ENCODE data around the gene LGI4.

DNA sequence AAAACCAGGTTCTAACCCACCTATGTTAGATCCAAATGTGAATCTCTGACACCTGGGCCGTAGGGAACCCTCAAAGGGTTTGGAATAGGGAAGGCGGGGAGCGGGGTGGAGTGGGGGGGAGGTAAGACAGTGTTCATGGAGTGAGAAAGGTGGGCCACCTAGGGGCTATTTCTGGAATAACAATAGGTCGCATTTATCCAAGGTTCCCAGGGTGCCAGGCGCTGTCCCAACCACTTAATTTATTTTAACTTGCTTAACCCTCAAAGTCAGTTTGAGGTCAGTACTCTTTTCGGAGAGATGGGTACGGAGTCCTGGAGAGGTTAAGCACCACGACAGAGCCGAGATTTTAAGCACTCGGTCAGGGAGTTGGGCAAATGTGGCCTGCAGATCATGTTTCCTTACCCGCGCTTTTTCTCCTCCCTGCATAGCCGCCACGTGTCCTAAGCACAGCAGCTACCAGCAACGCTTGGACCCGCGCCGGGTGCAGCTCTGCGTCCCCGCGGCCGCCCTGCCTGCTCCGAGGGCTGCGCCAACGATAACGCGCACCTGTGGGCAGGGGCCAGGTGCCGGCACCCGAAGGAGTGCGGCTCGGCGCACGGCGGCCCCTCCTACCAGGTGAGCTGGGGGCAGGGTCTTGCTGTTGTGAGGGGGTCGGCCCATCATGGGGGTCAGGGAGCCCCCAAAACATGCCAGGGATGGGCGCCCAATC is 44.2 kb downstream of the LGI4 start:
- TF ChIP-seq, protein P1, sequence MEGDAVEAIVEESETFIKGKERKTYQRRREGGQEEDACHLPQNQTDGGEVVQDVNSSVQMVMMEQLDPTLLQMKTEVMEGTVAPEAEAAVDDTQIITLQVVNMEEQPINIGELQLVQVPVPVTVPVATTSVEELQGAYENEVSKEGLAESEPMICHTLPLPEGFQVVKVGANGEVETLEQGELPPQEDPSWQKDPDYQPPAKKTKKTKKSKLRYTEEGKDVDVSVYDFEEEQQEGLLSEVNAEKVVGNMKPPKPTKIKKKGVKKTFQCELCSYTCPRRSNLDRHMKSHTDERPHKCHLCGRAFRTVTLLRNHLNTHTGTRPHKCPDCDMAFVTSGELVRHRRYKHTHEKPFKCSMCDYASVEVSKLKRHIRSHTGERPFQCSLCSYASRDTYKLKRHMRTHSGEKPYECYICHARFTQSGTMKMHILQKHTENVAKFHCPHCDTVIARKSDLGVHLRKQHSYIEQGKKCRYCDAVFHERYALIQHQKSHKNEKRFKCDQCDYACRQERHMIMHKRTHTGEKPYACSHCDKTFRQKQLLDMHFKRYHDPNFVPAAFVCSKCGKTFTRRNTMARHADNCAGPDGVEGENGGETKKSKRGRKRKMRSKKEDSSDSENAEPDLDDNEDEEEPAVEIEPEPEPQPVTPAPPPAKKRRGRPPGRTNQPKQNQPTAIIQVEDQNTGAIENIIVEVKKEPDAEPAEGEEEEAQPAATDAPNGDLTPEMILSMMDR (conservative IDR thresholded peaks at IDR 0.05 in 1 of 2, IDR thresholded peaks at IDR 0.05 in 1 of 2; ENCODE audit: low read depth in 1 of 2, low read length in 2 of 2): peak; percentile 65 to 69
- no peak for TF ChIP-seq EZH2 (IDR thresholded peaks at IDR 0.05; ENCODE audit: low read length, missing control alignments)
